Left renal pelvis (tissue), 4 donors: ENCODE data around the gene RCCD1. TPM values are rescaled to one million over a fixed set of nuclear protein-coding genes. Genes with fewer than 3 reads are reported as not detected.

ENCODE experiments used
- DNase-seq, 4 donors: peaks; one replicate each; pipeline ENCODE4 v3.0.0-alpha.2; 2013; ENCODE audit warnings: low read depth in 4 of 4, low spot score in 3 of 4
- polyA plus RNA-seq, 4 donors: library from polyadenylated mRNA; unstranded; fragments of 120-200 nt; gene quantifications; one replicate each; pipeline ENCODE4 v1.2.1, GENCODE V29; 2013; ENCODE audit not compliant: insufficient read length in 4 of 4

Gene RCCD1
- polyA plus RNA-seq, 4 donors, result 13.5 to 20.4 (median 14.9) TPM

- no peak for DNase-seq
Observed at GRCh38 chr15:91001209-91001608, 46.5 kb downstream of the RCCD1 start.

GRCh38 chr15:91007266-91007665, 52.6 kb downstream of the RCCD1 start:
- DNase-seq, result no peak

Other genes starting within 250 kb of the RCCD1 start
- 10 to 100 TPM in 3 of 4 donors, 1 to 10 TPM in 1; 7.2 to 14.8 (median 11.7) TPM for gene BLM, start 237.5 kb upstream of the RCCD1 start, polyA plus RNA-seq
- gene FURIN, start 86.3 kb upstream of the RCCD1 start, polyA plus RNA-seq, result 10 to 100 TPM; 40.6 to 50.6 (median 44.7) TPM
- gene FES, start 70.4 kb upstream of the RCCD1 start, polyA plus RNA-seq, result 10 to 100 TPM in 3 of 4 donors, 1 to 10 TPM in 1; 9.4 to 23.0 (median 17.3) TPM
- gene MAN2A2, start 51.6 kb upstream of the RCCD1 start, polyA plus RNA-seq, result 10 to 100 TPM; 41.1 to 64.7 (median 54.2) TPM
- 10 to 100 TPM in 3 of 4 donors, 1 to 10 TPM in 1; 9.9 to 16.4 (median 15.2) TPM for gene HDDC3, start 22.3 kb upstream of the RCCD1 start, polyA plus RNA-seq
- gene UNC45A, start 19.6 kb upstream of the RCCD1 start, polyA plus RNA-seq, result 10 to 100 TPM; 44.9 to 75.4 (median 63.6) TPM
- 10 to 100 TPM; 68.1 to 80.8 (median 79.9) TPM for gene PRC1, start 39.7 kb downstream of the RCCD1 start, polyA plus RNA-seq
- gene VPS33B, start 67.7 kb downstream of the RCCD1 start, polyA plus RNA-seq, result 10 to 100 TPM; 15.5 to 22.3 (median 18.9) TPM
- gene SV2B, start 145.4 kb downstream of the RCCD1 start, polyA plus RNA-seq, result 1 to 10 TPM in 1 of 4 donors, under 1 TPM in 3; 0.79 to 1.3 (median 0.87) TPM